Measurements from ENCODE around the gene GMPR2. TPM values are rescaled to one million over a fixed set of nuclear protein-coding genes. Genes with fewer than 3 reads are reported as not detected.

GMPR2 gene
- total RNA-seq, 5 donors from 2014 or later (not counting 1 experiment from before 2014, with no cell fraction given), result 53.8 to 81.2 (median 64.0) TPM

GRCh38 chr14:24254630-24255392 lies 22.1 kb downstream of the GMPR2 start:
- no peaks in the 10 kb centered on the region for H3K9me3 Mint-ChIP-seq
- H3K4me1 Mint-ChIP-seq, result peaks cover 0 to 14% (median 2%) of the 10 kb centered on the region in 3 donors
- H3K27me3 Mint-ChIP-seq, result no peaks in the 10 kb centered on the region
- ChIA-PET CTCF (interaction anchor here in 1 of 2 donors (0.5 kb wide), 1 partner anchor 119 kb away, joined by 6 read pairs; no protein-coding TSS in a partner anchor), POLR2A (no interaction called here)
- Histone ChIP-seq H3K9me3 (no peaks in the 10 kb centered on the region), H3K4me3 (ENCODE audit: control insufficient read depth in 1 of 2, extremely low read depth in 1 of 2, low read length in 1 of 2) (no peak overlapping the region), H3K27ac (ENCODE audit: low read length) (no peak overlapping the region), H3K36me3 (ENCODE audit: control insufficient read depth in 2 of 2, extremely low read depth in 1 of 2, insufficient read depth in 1 of 2, low read length in 1 of 2) (peaks cover 8 to 36% of the 10 kb centered on the region in 2 donors), H3K27me3 (replicated peaks in 1 of 2; ENCODE audit: control insufficient read depth in 2 of 2, extremely low read depth in 1 of 2, insufficient read depth in 2 of 2, low read length in 1 of 2) (no peaks in the 10 kb centered on the region), H3K4me1 (ENCODE audit: control insufficient read depth in 1 of 2, extremely low read depth in 1 of 2, insufficient read depth in 2 of 2, low read length in 2 of 2) (no peaks in the 10 kb centered on the region)
- H3K36me3 Mint-ChIP-seq, result peaks cover 29% of the 10 kb centered on the region
- DNase-seq (no peak), ATAC-seq (replicated peaks in 1 of 4) (no peak)
- WGBS (ENCODE audit: insufficient coverage), result 96% methylated on average over 19 of the region's 19 CpGs
- H3K4me3 Mint-ChIP-seq, result no peak overlapping the region
- H3K27ac Mint-ChIP-seq, result no peak overlapping the region

- H3K4me3 ChIP-seq (ENCODE audit: control insufficient read depth in 1 of 2, extremely low read depth in 1 of 2, low read length in 1 of 2), result no peak overlapping the region
- no peaks in the 10 kb centered on the region for H3K4me1 ChIP-seq (ENCODE audit: control insufficient read depth in 1 of 2, extremely low read depth in 1 of 2, insufficient read depth in 2 of 2, low read length in 2 of 2)
- ChIA-PET CTCF (no interaction called here), POLR2A (interaction anchor here (0.5 kb wide), 2 partner anchors 10 to 44 kb away, joined by 3 read pairs; partner anchors contain the start of genes DHRS1 (in 1 of the 2) and NOP9 (in 1 of the 2))
- H3K9me3 Mint-ChIP-seq, result no peaks in the 10 kb centered on the region
- peaks cover 27% of the 10 kb centered on the region for H3K36me3 Mint-ChIP-seq
- ATAC-seq (replicated peaks in 1 of 4), result no peak
- H3K27ac Mint-ChIP-seq, result no peak overlapping the region
- H3K4me3 Mint-ChIP-seq, result no peak overlapping the region
- DNase-seq, result no peak
- WGBS (ENCODE audit: insufficient coverage), result 86% methylated on average over 5 of the region's 8 CpGs
- peaks cover 0 to 8% (median 2%) of the 10 kb centered on the region in 3 donors for H3K4me1 Mint-ChIP-seq
- H3K27me3 ChIP-seq (replicated peaks in 1 of 2; ENCODE audit: control insufficient read depth in 2 of 2, extremely low read depth in 1 of 2, insufficient read depth in 2 of 2, low read length in 1 of 2), result no peaks in the 10 kb centered on the region
- no peaks in the 10 kb centered on the region for H3K9me3 ChIP-seq
- peaks cover 8 to 36% of the 10 kb centered on the region in 2 donors for H3K36me3 ChIP-seq (ENCODE audit: control insufficient read depth in 2 of 2, extremely low read depth in 1 of 2, insufficient read depth in 1 of 2, low read length in 1 of 2)
- H3K27me3 Mint-ChIP-seq, result no peaks in the 10 kb centered on the region
- H3K27ac ChIP-seq (ENCODE audit: low read length), result no peak overlapping the region
These were observed 22.7 kb downstream of the GMPR2 start for GRCh38 chr14:24255438-24255837.

- H3K36me3 ChIP-seq (ENCODE audit: control insufficient read depth in 2 of 2, extremely low read depth in 1 of 2, insufficient read depth in 1 of 2, low read length in 1 of 2), result peaks cover 8 to 36% of the 10 kb centered on the region in 2 donors
- POLR2A ChIA-PET, result interaction anchor here (0.5 kb wide), 2 partner anchors 9 to 44 kb away, joined by 3 read pairs; partner anchors contain the start of genes DHRS1 (in 1 of the 2) and NOP9 (in 1 of the 2)
- no peak overlapping the region for H3K27ac Mint-ChIP-seq
These were observed 23.4 kb downstream of the GMPR2 start for GRCh38 chr14:24255931-24256711.

GRCh38 chr14:24256960-24257359 lies 24.2 kb downstream of the GMPR2 start:
- H3K4me3 ChIP-seq (ENCODE audit: control insufficient read depth in 1 of 2, extremely low read depth in 1 of 2, low read length in 1 of 2), result no peak overlapping the region
- ATAC-seq (replicated peaks in 1 of 4) (no peak), DNase-seq (no peak)
- no peaks in the 10 kb centered on the region for H3K4me1 Mint-ChIP-seq
- H3K36me3 ChIP-seq (ENCODE audit: control insufficient read depth in 2 of 2, extremely low read depth in 1 of 2, insufficient read depth in 1 of 2, low read length in 1 of 2), result peaks cover 12 to 36% of the 10 kb centered on the region in 2 donors
- no peaks in the 10 kb centered on the region for H3K9me3 Mint-ChIP-seq
- POLR2A ChIA-PET, result no interaction called here
- peaks cover 28% of the 10 kb centered on the region for H3K36me3 Mint-ChIP-seq
- no peak overlapping the region for H3K27ac ChIP-seq (ENCODE audit: low read length)
- no peaks in the 10 kb centered on the region for H3K27me3 ChIP-seq (replicated peaks in 1 of 2; ENCODE audit: control insufficient read depth in 2 of 2, extremely low read depth in 1 of 2, insufficient read depth in 2 of 2, low read length in 1 of 2)
- CTCF ChIA-PET, result no interaction called here
- H3K27me3 Mint-ChIP-seq, result no peaks in the 10 kb centered on the region
- no peaks in the 10 kb centered on the region for H3K4me1 ChIP-seq (ENCODE audit: control insufficient read depth in 1 of 2, extremely low read depth in 1 of 2, insufficient read depth in 2 of 2, low read length in 2 of 2)
- H3K9me3 ChIP-seq, result no peaks in the 10 kb centered on the region
- H3K27ac Mint-ChIP-seq, result no peak overlapping the region
- H3K4me3 Mint-ChIP-seq, result no peak overlapping the region
- WGBS (ENCODE audit: insufficient coverage), result 100% methylated on average over 2 of the region's 4 CpGs

More at GRCh38 chr14:24255931-24256711, 23.4 kb downstream of the GMPR2 start:
- no peaks in the 10 kb centered on the region for H3K4me1 ChIP-seq (ENCODE audit: control insufficient read depth in 1 of 2, extremely low read depth in 1 of 2, insufficient read depth in 2 of 2, low read length in 2 of 2)
- DNase-seq, result no peak
- Mint-ChIP-seq H3K27me3 (no peaks in the 10 kb centered on the region), H3K36me3 (peaks cover 26% of the 10 kb centered on the region), H3K9me3 (no peaks in the 10 kb centered on the region), H3K4me1 (peaks cover 0 to 2% (median 0%) of the 10 kb centered on the region in 3 donors), H3K4me3 (no peak overlapping the region)
- no peak overlapping the region for H3K4me3 ChIP-seq (ENCODE audit: control insufficient read depth in 1 of 2, extremely low read depth in 1 of 2, low read length in 1 of 2)
- 96% methylated on average over 7 of the region's 12 CpGs for WGBS (ENCODE audit: insufficient coverage)
- no peaks in the 10 kb centered on the region for H3K27me3 ChIP-seq (replicated peaks in 1 of 2; ENCODE audit: control insufficient read depth in 2 of 2, extremely low read depth in 1 of 2, insufficient read depth in 2 of 2, low read length in 1 of 2)
- H3K9me3 ChIP-seq, result no peaks in the 10 kb centered on the region
- no peak overlapping the region for H3K27ac ChIP-seq (ENCODE audit: low read length)
- no peak for ATAC-seq (replicated peaks in 1 of 4)
- CTCF ChIA-PET, result no interaction called here

GRCh38 chr14:24258119-24258518 lies 25.4 kb downstream of the GMPR2 start:
- Mint-ChIP-seq H3K4me3 (no peak overlapping the region), H3K4me1 (no peaks in the 10 kb centered on the region), H3K36me3 (peaks cover 32% of the 10 kb centered on the region), H3K9me3 (no peaks in the 10 kb centered on the region), H3K27ac (no peak overlapping the region), H3K27me3 (no peaks in the 10 kb centered on the region)
- Histone ChIP-seq H3K27me3 (replicated peaks in 1 of 2; ENCODE audit: control insufficient read depth in 2 of 2, extremely low read depth in 1 of 2, insufficient read depth in 2 of 2, low read length in 1 of 2) (no peaks in the 10 kb centered on the region), H3K36me3 (ENCODE audit: control insufficient read depth in 2 of 2, extremely low read depth in 1 of 2, insufficient read depth in 1 of 2, low read length in 1 of 2) (peaks cover 17 to 35% of the 10 kb centered on the region in 2 donors), H3K9me3 (no peaks in the 10 kb centered on the region), H3K4me3 (ENCODE audit: control insufficient read depth in 1 of 2, extremely low read depth in 1 of 2, low read length in 1 of 2) (no peak overlapping the region), H3K4me1 (ENCODE audit: control insufficient read depth in 1 of 2, extremely low read depth in 1 of 2, insufficient read depth in 2 of 2, low read length in 2 of 2) (no peaks in the 10 kb centered on the region), H3K27ac (ENCODE audit: low read length) (no peak overlapping the region)
- DNase-seq (no peak), ATAC-seq (replicated peaks in 1 of 4) (no peak)
- ChIA-PET POLR2A (interaction anchor here in 1 of 2 donors (0.6 kb wide), 1 partner anchor 25 kb away, joined by 4 read pairs; no protein-coding TSS in a partner anchor), CTCF (no interaction called here)
- WGBS (ENCODE audit: insufficient coverage), result 80% methylated on average over 1 of the region's 9 CpGs

- H3K4me1 Mint-ChIP-seq, result no peaks in the 10 kb centered on the region
- ATAC-seq (replicated peaks in 1 of 4), result no peak
- no peak overlapping the region for H3K4me3 Mint-ChIP-seq
- peaks cover 17 to 33% of the 10 kb centered on the region in 2 donors for H3K36me3 ChIP-seq (ENCODE audit: control insufficient read depth in 2 of 2, extremely low read depth in 1 of 2, insufficient read depth in 1 of 2, low read length in 1 of 2)
- no peaks in the 10 kb centered on the region for H3K27me3 ChIP-seq (replicated peaks in 1 of 2; ENCODE audit: control insufficient read depth in 2 of 2, extremely low read depth in 1 of 2, insufficient read depth in 2 of 2, low read length in 1 of 2)
- no peaks in the 10 kb centered on the region for H3K4me1 ChIP-seq (ENCODE audit: control insufficient read depth in 1 of 2, extremely low read depth in 1 of 2, insufficient read depth in 2 of 2, low read length in 2 of 2)
- no peak overlapping the region for H3K27ac ChIP-seq (ENCODE audit: low read length)
- no peaks in the 10 kb centered on the region for H3K27me3 Mint-ChIP-seq
- WGBS (ENCODE audit: insufficient coverage), result 96% methylated on average over 17 of the region's 18 CpGs
- no peak overlapping the region for H3K27ac Mint-ChIP-seq
- no peaks in the 10 kb centered on the region for H3K9me3 Mint-ChIP-seq
- H3K36me3 Mint-ChIP-seq, result peaks cover 32% of the 10 kb centered on the region
- DNase-seq, result no peak
- H3K9me3 ChIP-seq, result no peaks in the 10 kb centered on the region
- H3K4me3 ChIP-seq (ENCODE audit: control insufficient read depth in 1 of 2, extremely low read depth in 1 of 2, low read length in 1 of 2), result no peak overlapping the region
- CTCF ChIA-PET, result interaction anchor here in 1 of 2 donors (1.1 kb wide), 1 partner anchor 12 kb away, joined by 7 read pairs; no protein-coding TSS in a partner anchor
- POLR2A ChIA-PET, result no interaction called here
These were observed 26.0 kb downstream of the GMPR2 start for GRCh38 chr14:24258548-24259265.
